Endothelial cell of umbilical vein (primary cell): Measurements from ENCODE around the gene C1orf167.

ENCODE experiments used
- EZH2 ChIP-seq: IDR thresholded peaks from 2 replicates; pipeline ENCODE4 v1.6.1; 2012; ENCODE audit warnings: borderline replicate concordance, low read depth, mild to moderate bottlenecking, moderate library complexity, low read length, inconsistent platforms; ENCODE audit not compliant: severe bottlenecking
- FOS ChIP-seq: IDR thresholded peaks from 2 replicates; pipeline ENCODE4 v1.6.1; 2011; ENCODE audit warnings: mild to moderate bottlenecking, low read length, moderate library complexity, borderline replicate concordance; ENCODE audit not compliant: insufficient read depth
- MYC ChIP-seq: IDR thresholded peaks from one replicate; pipeline ENCODE4 v1.6.1; 2011; ENCODE audit warnings: mild to moderate bottlenecking, low read depth, low read length
- POLR2A ChIP-seq: IDR thresholded peaks from 2 replicates; pipeline ENCODE4 v1.6.1; 2012; ENCODE audit warnings: low read depth, mild to moderate bottlenecking, control low read depth, low read length
- POLR2AphosphoS5 ChIP-seq: IDR thresholded peaks from 2 replicates; pipeline ENCODE4 v1.6.1; 2012; ENCODE audit warnings: low read depth, mild to moderate bottlenecking, control low read depth, low read length, moderate library complexity; ENCODE audit not compliant: insufficient read depth
- TF ChIP-seq, protein P1 (sequence below), 2 donors: IDR thresholded peaks; 1 replicate in 1 of 2; 2 replicates in 1 of 2; pipeline ENCODE4 v1.5.1; 2011; ENCODE audit warnings: low read length in 2 of 2, mild to moderate bottlenecking in 2 of 2, moderate library complexity in 2 of 2, control low read depth in 1 of 2, inconsistent platforms in 1 of 2, low read depth in 1 of 2; ENCODE audit not compliant: insufficient read depth in 1 of 2; ENCODE audit errors: extremely low read depth in 1 of 2
- TF ChIP-seq, protein P2 (sequence below): IDR thresholded peaks from 2 replicates; pipeline ENCODE4 v1.6.1; 2011; ENCODE audit not compliant: insufficient read depth, insufficient read length

DNA sequence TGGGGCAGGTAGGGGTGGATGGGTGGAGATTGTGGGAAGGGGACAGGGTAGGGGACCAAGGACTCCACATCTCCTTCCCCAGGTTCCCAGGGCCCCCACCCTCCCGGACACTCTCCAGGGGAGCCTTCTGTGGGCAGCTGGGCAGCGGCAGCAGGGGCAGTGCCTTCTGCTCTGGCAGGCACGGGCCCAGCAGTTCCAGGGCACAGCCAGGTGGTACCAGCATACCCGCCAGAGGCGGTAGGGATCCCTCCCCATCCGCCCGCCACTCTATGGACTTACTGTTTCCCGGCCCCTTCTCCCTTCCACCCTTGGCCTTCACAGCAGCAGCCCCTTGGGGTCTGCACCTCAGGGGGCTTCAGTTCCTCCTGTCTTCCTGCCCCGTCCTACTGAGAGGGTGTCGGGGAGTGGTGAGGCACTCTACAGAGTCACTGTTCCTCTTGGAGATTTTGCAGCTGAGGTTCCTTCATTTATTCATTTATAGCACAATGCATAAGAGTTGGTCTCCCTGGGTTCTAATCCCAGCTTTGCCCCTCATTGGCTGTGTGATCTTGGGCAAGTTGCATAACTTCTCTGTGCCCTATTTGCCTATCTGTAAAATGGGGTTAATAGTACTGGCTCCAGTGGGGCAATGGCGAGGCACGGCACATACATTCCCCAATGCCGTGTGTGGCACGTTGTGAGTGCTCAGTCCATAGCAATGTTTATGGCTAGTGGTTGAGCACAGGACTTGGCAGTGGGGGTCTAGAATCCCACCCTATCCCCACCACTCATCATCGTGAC lies 17.0 kb downstream of the C1orf167 start:
- TF ChIP-seq, protein P1, sequence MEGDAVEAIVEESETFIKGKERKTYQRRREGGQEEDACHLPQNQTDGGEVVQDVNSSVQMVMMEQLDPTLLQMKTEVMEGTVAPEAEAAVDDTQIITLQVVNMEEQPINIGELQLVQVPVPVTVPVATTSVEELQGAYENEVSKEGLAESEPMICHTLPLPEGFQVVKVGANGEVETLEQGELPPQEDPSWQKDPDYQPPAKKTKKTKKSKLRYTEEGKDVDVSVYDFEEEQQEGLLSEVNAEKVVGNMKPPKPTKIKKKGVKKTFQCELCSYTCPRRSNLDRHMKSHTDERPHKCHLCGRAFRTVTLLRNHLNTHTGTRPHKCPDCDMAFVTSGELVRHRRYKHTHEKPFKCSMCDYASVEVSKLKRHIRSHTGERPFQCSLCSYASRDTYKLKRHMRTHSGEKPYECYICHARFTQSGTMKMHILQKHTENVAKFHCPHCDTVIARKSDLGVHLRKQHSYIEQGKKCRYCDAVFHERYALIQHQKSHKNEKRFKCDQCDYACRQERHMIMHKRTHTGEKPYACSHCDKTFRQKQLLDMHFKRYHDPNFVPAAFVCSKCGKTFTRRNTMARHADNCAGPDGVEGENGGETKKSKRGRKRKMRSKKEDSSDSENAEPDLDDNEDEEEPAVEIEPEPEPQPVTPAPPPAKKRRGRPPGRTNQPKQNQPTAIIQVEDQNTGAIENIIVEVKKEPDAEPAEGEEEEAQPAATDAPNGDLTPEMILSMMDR (IDR thresholded peaks at IDR 0.05; ENCODE audit: extremely low read depth in 1 of 2, insufficient read depth in 1 of 2, low read depth in 1 of 2, low read length in 2 of 2): no peak
- no peak for TF ChIP-seq EZH2
- TF ChIP-seq MYC: no peak
- TF ChIP-seq POLR2A: no peak
- no peak for TF ChIP-seq FOS
- TF ChIP-seq POLR2AphosphoS5: no peak
- TF ChIP-seq, protein P2, sequence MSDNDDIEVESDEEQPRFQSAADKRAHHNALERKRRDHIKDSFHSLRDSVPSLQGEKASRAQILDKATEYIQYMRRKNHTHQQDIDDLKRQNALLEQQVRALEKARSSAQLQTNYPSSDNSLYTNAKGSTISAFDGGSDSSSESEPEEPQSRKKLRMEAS: no peak
